Ovary (tissue), 9 donors: ENCODE data around the gene ADGRB3. TPM values are rescaled to one million over a fixed set of nuclear protein-coding genes. Genes with fewer than 3 reads are reported as not detected.
"Not testable (repeated sequence)": the region's sequence is repeated elsewhere in the genome, so short reads cannot be mapped to it uniquely, and the experiment has no call there.

Experiments used
- DNase-seq, 5 donors: peaks; one replicate each; pipeline ENCODE4 v3.0.0-alpha.2; 2019 to 2020
- H3K27ac ChIP-seq, 2 donors: fragments of 200-600 bp; one replicate each; pipeline versions ENCODE4 v1.5.1 to v1.8.0; 2019 to 2022
- H3K27me3 ChIP-seq: fragments of 200-600 bp; one replicate; pipeline ENCODE4 v1.8.0; 2022
- H3K36me3 ChIP-seq: fragments of 200-600 bp; sonication (generic); one replicate; pipeline ENCODE4 v1.5.1; 2019
- H3K4me1 ChIP-seq: one replicate; pipeline ENCODE4 v1.8.1; 2013; ENCODE audit warnings: mild to moderate bottlenecking, moderate library complexity; ENCODE audit not compliant: insufficient read depth
- H3K4me3 ChIP-seq: fragments of 200-600 bp; sonication (generic); one replicate; pipeline ENCODE4 v1.5.1; 2017
- H3K9me3 ChIP-seq, 2 donors: fragments of 200-600 bp in 1 of 2; sonication (generic) in 1 of 2; one replicate each; pipeline versions ENCODE4 v1.5.1 to v1.8.1; 2013 to 2019; ENCODE audit warnings: mild to moderate bottlenecking in 1 of 2, moderate library complexity in 1 of 2
- CTCF ChIP-seq, 3 donors: fragments of 450-650 bp in 2 of 3; fragments of 200-600 bp in 1 of 3; IDR thresholded peaks; one replicate each; pipeline versions ENCODE4 v1.5.1 to v1.8.0; 2016 to 2022; ENCODE audit warnings: antibody characterized with exemption in 3 of 3, mild to moderate bottlenecking in 1 of 3
- EP300 ChIP-seq: sonication (generic); formaldehyde crosslinking; IDR thresholded peaks from one replicate; pipeline ENCODE4 v1.6.1; 2017; ENCODE audit warnings: antibody characterized with exemption
- POLR2A ChIP-seq: fragments of 450-650 bp; IDR thresholded peaks from one replicate; pipeline ENCODE4 v1.6.1; 2017; ENCODE audit warnings: antibody characterized with exemption, mild to moderate bottlenecking, moderate library complexity
- WGBS, 3 donors: extraction: QIAGEN DNeasy Blood & Tissue Kit in 1 of 3; methylation state at CpG; one replicate each; pipeline versions ENCODE4 v1.1.5 to v1.1.7; 2013 to 2017; 5-methylcytosine and 5-hydroxymethylcytosine counted together
- intact Hi-C, 4 donors: fragments of 100-400 bp; cut with DNase I; formaldehyde crosslinking; loops; one replicate each; pipeline versions ENCODE4 v1.11.0 to v1.15.1; 2022 to 2023
- polyA plus RNA-seq, 2 donors: library from polyadenylated mRNA; stranded (reverse); fragments of 200-250 nt in 1 of 2; fragments of 350-450 nt in 1 of 2; fragmentation: Illumina TruSeq in 1 of 2; extraction: RNeasy Lipid Tissue Mini Kit (QIAGEN cat#74804) in 1 of 2; gene quantifications; one replicate each; pipeline ENCODE4 v1.2.3, GENCODE V29; 2013 to 2014
- total RNA-seq, 7 donors: library from RNA; depleted of rRNA in 2 of 7; stranded (reverse); fragments of >200 nt in 2 of 7; fragmentation: NEBNext Ultra II Directional in 3 of 7; extraction: Animal tissue kit (Norgen Biotek cat#: 25700) in 3 of 7; gene quantifications; one replicate each; pipeline versions ENCODE4 v1.1.0 to v1.2.4, GENCODE V29; 2016 to 2023
- donor health status: DM: no; HTN: no; CAD: no; lungs with moderate emphysema.
- donor health status: DM: no; HTN: no; CAD: no.
- donor health status: Bipolar disorder and iron deficiency.
- donor health status: DM: yes; HTN: yes; CAD: no.
- donor health status: DM: no; HTN: no; CAD: no.
- donor health status: DM: yes; HTN: yes; CAD: no.

ADGRB3 gene
- total and polyA plus RNA-seq, 9 donors: 0.28 to 3.0 (median 1.4) TPM

GRCh38 chr6:69422020-69422419, 786.9 kb downstream of the ADGRB3 start:
- no peak overlapping the region for H3K27ac ChIP-seq
- no peak for DNase-seq
- no peaks in the 10 kb centered on the region for H3K36me3 ChIP-seq
- H3K27me3 ChIP-seq: no peaks in the 10 kb centered on the region
- intact Hi-C loops: no loop called here
- H3K9me3 ChIP-seq: no peaks in the 10 kb centered on the region
- WGBS, 3 donors: 70 to 79% (median 71%) methylated on average over 1 of the region's 1 CpG
- TF ChIP-seq POLR2A: no peak
- TF ChIP-seq CTCF (IDR thresholded peaks at IDR 0.05): no peak
- no peaks in the 10 kb centered on the region for H3K4me1 ChIP-seq
- H3K4me3 ChIP-seq: no peak overlapping the region

DNA sequence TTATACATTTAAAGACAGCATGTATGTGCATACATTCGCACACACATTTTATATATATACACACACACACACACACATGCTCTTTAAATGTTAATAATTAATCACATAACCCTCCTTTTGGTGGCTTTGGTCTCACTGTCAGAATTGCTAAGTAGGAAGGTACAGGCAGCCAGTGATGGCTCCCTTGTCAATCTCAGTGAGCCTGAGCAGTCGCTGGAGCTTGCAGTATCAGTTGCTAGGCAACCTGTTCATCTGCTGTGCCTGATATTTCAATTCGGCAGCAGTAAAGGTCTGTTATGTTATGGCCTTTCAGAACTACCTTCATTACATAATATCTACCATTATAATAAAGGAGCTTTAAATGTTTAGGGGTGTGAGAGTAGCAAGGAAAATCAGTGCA, 787.4 kb downstream of the ADGRB3 start:
- WGBS, 3 donors: 53 to 75% (median 63%) methylated on average over 3 of the region's 3 CpGs

GRCh38 chr6:69423785-69424184, 788.7 kb downstream of the ADGRB3 start:
- WGBS, 3 donors: 87 to 95% (median 89%) methylated on average over 3 of the region's 3 CpGs
- Histone ChIP-seq H3K36me3 (no peaks in the 10 kb centered on the region), H3K27ac (no peak overlapping the region), H3K27me3 (no peaks in the 10 kb centered on the region), H3K4me1 (no peaks in the 10 kb centered on the region), H3K4me3 (no peak overlapping the region), H3K9me3 (no peaks in the 10 kb centered on the region)
- TF ChIP-seq EP300 (no peak), CTCF (IDR thresholded peaks at IDR 0.05) (no peak), POLR2A (no peak)
- intact Hi-C loops: no loop called here
- DNase-seq: no peak

More for the DNA sequence above, 787.4 kb downstream of the ADGRB3 start:
- H3K4me1 ChIP-seq: no peaks in the 10 kb centered on the region
- no peak for DNase-seq
- TF ChIP-seq EP300 (no peak), POLR2A (no peak), CTCF (IDR thresholded peaks at IDR 0.05) (no peak)
- H3K27ac ChIP-seq: no peak overlapping the region
- intact Hi-C loops: no loop called here
- no peaks in the 10 kb centered on the region for H3K27me3 ChIP-seq
- H3K4me3 ChIP-seq: no peak overlapping the region
- H3K36me3 ChIP-seq: no peaks in the 10 kb centered on the region
- no peaks in the 10 kb centered on the region for H3K9me3 ChIP-seq

GRCh38 chr6:69424581-69424980, 789.5 kb downstream of the ADGRB3 start:
- no peaks in the 10 kb centered on the region for H3K4me1 ChIP-seq
- intact Hi-C loops: no loop called here
- H3K27me3 ChIP-seq: no peaks in the 10 kb centered on the region
- no peak for DNase-seq
- H3K36me3 ChIP-seq: no peaks in the 10 kb centered on the region
- no peak overlapping the region for H3K4me3 ChIP-seq
- no peak for TF ChIP-seq EP300
- TF ChIP-seq POLR2A: no peak
- no peak for TF ChIP-seq CTCF (IDR thresholded peaks at IDR 0.05)
- H3K27ac ChIP-seq: no peak overlapping the region
- WGBS, 3 donors: 14 to 28% (median 19%) methylated on average over 3 of the region's 3 CpGs
- no peaks in the 10 kb centered on the region for H3K9me3 ChIP-seq

DNA sequence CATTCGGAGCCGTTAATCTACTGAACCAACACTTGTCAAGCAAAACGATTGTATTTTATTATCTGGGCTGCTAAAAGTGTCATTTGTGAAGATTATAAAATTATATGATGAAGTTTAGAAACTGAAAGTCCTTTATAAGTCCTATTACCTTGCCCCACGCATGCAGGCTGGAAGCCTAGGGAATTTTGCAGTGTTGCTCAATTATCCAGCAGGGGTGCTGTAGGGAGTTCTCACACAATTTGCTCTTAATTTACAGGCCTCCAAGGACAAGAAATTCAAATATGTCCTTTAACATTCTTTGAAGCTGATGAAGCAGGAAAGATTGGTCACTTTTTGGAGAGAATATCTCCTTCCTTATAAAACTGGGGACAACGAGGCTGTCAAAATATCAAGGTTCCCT, 792.8 kb downstream of the ADGRB3 start:
- intact Hi-C loops: no loop called here
- DNase-seq: no peak
- H3K9me3 ChIP-seq: no peaks in the 10 kb centered on the region
- H3K4me3 ChIP-seq: no peak overlapping the region
- H3K4me1 ChIP-seq: no peaks in the 10 kb centered on the region
- no peaks in the 10 kb centered on the region for H3K36me3 ChIP-seq
- H3K27ac ChIP-seq: no peak overlapping the region
- H3K27me3 ChIP-seq: no peaks in the 10 kb centered on the region
- WGBS, 3 donors: 79 to 82% (median 82%) methylated on average over 5 of the region's 5 CpGs
- no peak for TF ChIP-seq CTCF (IDR thresholded peaks at IDR 0.05)
- no peak for TF ChIP-seq POLR2A
- no peak for TF ChIP-seq EP300

DNA sequence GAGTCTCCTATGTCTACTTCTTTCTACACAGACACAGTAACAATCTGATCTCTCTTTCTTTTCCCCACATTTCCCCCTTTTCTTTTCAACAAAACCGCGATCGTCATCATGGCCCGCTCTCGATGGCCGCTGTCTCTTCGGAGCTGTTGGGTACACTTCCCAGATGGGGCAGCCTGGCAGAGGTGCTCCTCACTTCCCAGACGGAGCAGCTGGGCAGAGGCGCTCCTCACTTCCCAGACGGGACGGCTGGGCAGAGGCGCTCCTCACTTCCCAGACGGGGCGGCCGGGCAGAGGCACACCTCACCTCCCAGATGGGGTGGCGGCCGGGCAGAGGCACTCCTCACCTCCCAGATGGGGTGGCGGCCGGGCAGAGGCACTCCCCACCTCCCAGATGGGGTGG, 797.1 kb downstream of the ADGRB3 start:
- WGBS, 3 donors: 89 to 91% (median 90%) methylated on average over 15 to 17 of the region's 19 CpGs
- H3K27me3 ChIP-seq, H3K36me3 ChIP-seq, H3K4me3 ChIP-seq, H3K9me3 ChIP-seq, DNase-seq, H3K4me1 ChIP-seq, intact Hi-C loops, H3K27ac ChIP-seq: not testable (repeated sequence)

- H3K4me3 ChIP-seq, H3K27me3 ChIP-seq, DNase-seq, H3K4me1 ChIP-seq, H3K27ac ChIP-seq, intact Hi-C loops, H3K36me3 ChIP-seq, H3K9me3 ChIP-seq: not testable (repeated sequence)
- 81 to 85% (median 82%) methylated on average over 20 to 22 of the region's 22 CpGs for WGBS, 3 donors
Observed at GRCh38 chr6:69433116-69433515, 798.0 kb downstream of the ADGRB3 start.
